ENCODE measurements around the gene SMARCC2.

- TF ChIP-seq CTCF (IDR thresholded peaks at IDR 0.05) (no peak), SIN3A (IDR thresholded peaks at IDR 0.05; ENCODE audit: borderline replicate concordance, insufficient read depth, low read depth, low read length) (no peak), POLR2AphosphoS5 (IDR thresholded peaks at IDR 0.05; ENCODE audit: low read depth, low read length) (no peak), TCF7L2 (IDR thresholded peaks at IDR 0.05; ENCODE audit: low read depth, low read length) (no peak)
- TF ChIP-seq, protein P1, sequence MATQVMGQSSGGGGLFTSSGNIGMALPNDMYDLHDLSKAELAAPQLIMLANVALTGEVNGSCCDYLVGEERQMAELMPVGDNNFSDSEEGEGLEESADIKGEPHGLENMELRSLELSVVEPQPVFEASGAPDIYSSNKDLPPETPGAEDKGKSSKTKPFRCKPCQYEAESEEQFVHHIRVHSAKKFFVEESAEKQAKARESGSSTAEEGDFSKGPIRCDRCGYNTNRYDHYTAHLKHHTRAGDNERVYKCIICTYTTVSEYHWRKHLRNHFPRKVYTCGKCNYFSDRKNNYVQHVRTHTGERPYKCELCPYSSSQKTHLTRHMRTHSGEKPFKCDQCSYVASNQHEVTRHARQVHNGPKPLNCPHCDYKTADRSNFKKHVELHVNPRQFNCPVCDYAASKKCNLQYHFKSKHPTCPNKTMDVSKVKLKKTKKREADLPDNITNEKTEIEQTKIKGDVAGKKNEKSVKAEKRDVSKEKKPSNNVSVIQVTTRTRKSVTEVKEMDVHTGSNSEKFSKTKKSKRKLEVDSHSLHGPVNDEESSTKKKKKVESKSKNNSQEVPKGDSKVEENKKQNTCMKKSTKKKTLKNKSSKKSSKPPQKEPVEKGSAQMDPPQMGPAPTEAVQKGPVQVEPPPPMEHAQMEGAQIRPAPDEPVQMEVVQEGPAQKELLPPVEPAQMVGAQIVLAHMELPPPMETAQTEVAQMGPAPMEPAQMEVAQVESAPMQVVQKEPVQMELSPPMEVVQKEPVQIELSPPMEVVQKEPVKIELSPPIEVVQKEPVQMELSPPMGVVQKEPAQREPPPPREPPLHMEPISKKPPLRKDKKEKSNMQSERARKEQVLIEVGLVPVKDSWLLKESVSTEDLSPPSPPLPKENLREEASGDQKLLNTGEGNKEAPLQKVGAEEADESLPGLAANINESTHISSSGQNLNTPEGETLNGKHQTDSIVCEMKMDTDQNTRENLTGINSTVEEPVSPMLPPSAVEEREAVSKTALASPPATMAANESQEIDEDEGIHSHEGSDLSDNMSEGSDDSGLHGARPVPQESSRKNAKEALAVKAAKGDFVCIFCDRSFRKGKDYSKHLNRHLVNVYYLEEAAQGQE (IDR thresholded peaks at IDR 0.05; ENCODE audit: insufficient read depth in 1 of 2, low read depth in 2 of 2, low read length in 1 of 2): no peak
These were observed 18.7 kb upstream of the SMARCC2 start for GRCh38 chr12:56208006-56208405.

Data from Panc1 (cell line).